ENCODE measurements around the gene NME9. TPM values are rescaled to one million over a fixed set of nuclear protein-coding genes. Genes with fewer than 3 reads are reported as not detected.

Gene NME9
- total RNA-seq, 5 donors from 2014 or later (not counting 1 experiment from before 2014, with no cell fraction given) = 0.51 to 1.3 (median 0.88) TPM

GRCh38 chr3:138375447-138375846 is 45.8 kb upstream of the NME9 start:
- DNase-seq = no peak
- Histone ChIP-seq H3K27ac (ENCODE audit: low read length) (no peak overlapping the region), H3K4me1 (ENCODE audit: control insufficient read depth in 1 of 2, extremely low read depth in 1 of 2, insufficient read depth in 2 of 2, low read length in 2 of 2) (no peaks in the 10 kb centered on the region), H3K9me3 (no peaks in the 10 kb centered on the region), H3K27me3 (replicated peaks in 1 of 2; ENCODE audit: control insufficient read depth in 2 of 2, extremely low read depth in 1 of 2, insufficient read depth in 2 of 2, low read length in 1 of 2) (peaks cover 0 to 3% of the 10 kb centered on the region in 2 experiments), H3K4me3 (ENCODE audit: control insufficient read depth in 1 of 2, extremely low read depth in 1 of 2, low read length in 1 of 2) (no peak overlapping the region), H3K36me3 (ENCODE audit: control insufficient read depth in 2 of 2, extremely low read depth in 1 of 2, insufficient read depth in 1 of 2, low read length in 1 of 2) (no peaks in the 10 kb centered on the region)
- H3K27ac Mint-ChIP-seq = no peak overlapping the region
- CTCF ChIA-PET = no interaction called here
- no peak overlapping the region for H3K4me3 Mint-ChIP-seq
- peaks cover 14 to 16% of the 10 kb centered on the region in 2 donors for H3K27me3 Mint-ChIP-seq
- POLR2A ChIA-PET = no interaction called here
- no peak for ATAC-seq (replicated peaks in 1 of 4)
- no peaks in the 10 kb centered on the region for H3K9me3 Mint-ChIP-seq
- no CpG with 5 or more reads among the region's 4 CpGs for WGBS (ENCODE audit: insufficient coverage)
- H3K4me1 Mint-ChIP-seq = no peaks in the 10 kb centered on the region
- no peaks in the 10 kb centered on the region for H3K36me3 Mint-ChIP-seq

GRCh38 chr3:138374573-138375134 is 45.0 kb upstream of the NME9 start:
- Histone ChIP-seq H3K27ac (ENCODE audit: low read length) (no peak overlapping the region), H3K9me3 (no peaks in the 10 kb centered on the region), H3K27me3 (replicated peaks in 1 of 2; ENCODE audit: control insufficient read depth in 2 of 2, extremely low read depth in 1 of 2, insufficient read depth in 2 of 2, low read length in 1 of 2) (peaks cover 0 to 7% of the 10 kb centered on the region in 2 experiments), H3K4me1 (ENCODE audit: control insufficient read depth in 1 of 2, extremely low read depth in 1 of 2, insufficient read depth in 2 of 2, low read length in 2 of 2) (no peaks in the 10 kb centered on the region), H3K4me3 (ENCODE audit: control insufficient read depth in 1 of 2, extremely low read depth in 1 of 2, low read length in 1 of 2) (no peak overlapping the region), H3K36me3 (ENCODE audit: control insufficient read depth in 2 of 2, extremely low read depth in 1 of 2, insufficient read depth in 1 of 2, low read length in 1 of 2) (no peaks in the 10 kb centered on the region)
- no peaks in the 10 kb centered on the region for H3K4me1 Mint-ChIP-seq
- ChIA-PET POLR2A (no interaction called here), CTCF (no interaction called here)
- DNase-seq (no peak), ATAC-seq (replicated peaks in 1 of 4) (no peak)
- H3K27me3 Mint-ChIP-seq = peaks cover 14 to 22% of the 10 kb centered on the region in 2 donors
- WGBS (ENCODE audit: insufficient coverage) = no CpG with 5 or more reads among the region's 2 CpGs
- no peaks in the 10 kb centered on the region for H3K36me3 Mint-ChIP-seq
- H3K27ac Mint-ChIP-seq = no peak overlapping the region
- H3K9me3 Mint-ChIP-seq = no peaks in the 10 kb centered on the region
- no peak overlapping the region for H3K4me3 Mint-ChIP-seq

DNA sequence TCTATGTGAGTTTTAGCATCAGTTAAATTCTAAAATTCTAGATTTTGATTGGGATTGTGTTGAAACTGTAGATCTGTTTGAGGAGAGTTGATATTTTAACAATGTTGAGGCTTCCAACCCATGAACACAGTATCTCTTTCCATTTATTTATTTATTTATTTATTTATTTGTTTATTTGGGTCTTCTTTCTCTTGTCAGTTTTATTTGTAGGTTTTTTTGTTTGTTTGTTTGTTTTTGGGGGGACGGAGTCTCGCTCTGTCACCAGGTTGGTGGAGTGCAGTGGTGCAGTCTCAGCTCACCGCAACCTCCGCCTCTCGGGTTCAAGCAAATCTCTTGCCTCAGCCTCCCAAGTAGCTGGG is 44.1 kb upstream of the NME9 start:
- no CpG with 5 or more reads among the region's 5 CpGs for WGBS (ENCODE audit: insufficient coverage)
- no peak overlapping the region for H3K4me3 Mint-ChIP-seq
- no peaks in the 10 kb centered on the region for H3K36me3 Mint-ChIP-seq
- no peaks in the 10 kb centered on the region for H3K36me3 ChIP-seq (ENCODE audit: control insufficient read depth in 2 of 2, extremely low read depth in 1 of 2, insufficient read depth in 1 of 2, low read length in 1 of 2)
- H3K4me1 ChIP-seq (ENCODE audit: control insufficient read depth in 1 of 2, extremely low read depth in 1 of 2, insufficient read depth in 2 of 2, low read length in 2 of 2) = no peaks in the 10 kb centered on the region
- peaks cover 14 to 26% of the 10 kb centered on the region in 2 donors for H3K27me3 Mint-ChIP-seq
- ChIA-PET POLR2A (no interaction called here), CTCF (no interaction called here)
- H3K9me3 Mint-ChIP-seq = no peaks in the 10 kb centered on the region
- H3K27me3 ChIP-seq (replicated peaks in 1 of 2; ENCODE audit: control insufficient read depth in 2 of 2, extremely low read depth in 1 of 2, insufficient read depth in 2 of 2, low read length in 1 of 2) = peaks cover 0 to 10% of the 10 kb centered on the region in 2 experiments
- no peaks in the 10 kb centered on the region for H3K9me3 ChIP-seq
- no peak for ATAC-seq (replicated peaks in 1 of 4)
- no peak for DNase-seq
- H3K4me3 ChIP-seq (ENCODE audit: control insufficient read depth in 1 of 2, extremely low read depth in 1 of 2, low read length in 1 of 2) = no peak overlapping the region
- H3K27ac ChIP-seq (ENCODE audit: low read length) = no peak overlapping the region
- no peak overlapping the region for H3K27ac Mint-ChIP-seq
- no peaks in the 10 kb centered on the region for H3K4me1 Mint-ChIP-seq

DNA sequence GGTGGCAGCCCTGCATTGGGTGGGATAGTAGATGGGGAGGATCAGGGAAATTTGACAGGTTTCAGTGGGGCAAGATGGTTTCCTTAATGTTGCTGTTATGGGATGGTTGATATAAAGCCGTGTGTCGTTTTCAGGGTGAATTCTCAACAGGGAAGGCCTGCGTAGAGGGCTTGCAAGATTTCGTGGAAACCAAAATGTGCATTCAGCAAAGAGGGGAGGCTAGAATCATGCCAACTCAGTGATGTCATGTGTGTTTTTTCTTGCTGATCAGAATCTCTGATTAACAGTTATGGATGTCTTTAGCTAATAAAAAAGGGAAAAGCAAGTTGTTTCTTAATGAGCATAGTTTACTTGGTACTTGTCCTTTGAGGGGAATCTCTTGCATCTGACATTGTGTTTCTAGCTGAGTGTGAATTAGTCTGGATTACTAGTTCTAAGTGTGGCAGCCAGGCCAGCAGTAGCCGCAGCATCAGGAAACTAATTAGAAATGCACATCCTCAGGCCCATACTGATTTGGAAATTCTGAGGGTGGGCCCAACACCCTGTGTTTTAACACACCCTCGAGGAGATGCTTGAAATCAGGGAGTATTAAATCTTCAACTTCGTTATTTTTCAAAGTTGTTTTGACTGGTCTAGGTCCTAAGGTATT is 43.6 kb upstream of the NME9 start:
- Histone ChIP-seq H3K27me3 (replicated peaks in 1 of 2; ENCODE audit: control insufficient read depth in 2 of 2, extremely low read depth in 1 of 2, insufficient read depth in 2 of 2, low read length in 1 of 2) (peaks cover 0 to 10% of the 10 kb centered on the region in 2 experiments), H3K9me3 (no peaks in the 10 kb centered on the region), H3K36me3 (ENCODE audit: control insufficient read depth in 2 of 2, extremely low read depth in 1 of 2, insufficient read depth in 1 of 2, low read length in 1 of 2) (no peaks in the 10 kb centered on the region), H3K27ac (ENCODE audit: low read length) (no peak overlapping the region), H3K4me3 (ENCODE audit: control insufficient read depth in 1 of 2, extremely low read depth in 1 of 2, low read length in 1 of 2) (no peak overlapping the region), H3K4me1 (ENCODE audit: control insufficient read depth in 1 of 2, extremely low read depth in 1 of 2, insufficient read depth in 2 of 2, low read length in 2 of 2) (no peaks in the 10 kb centered on the region)
- no peaks in the 10 kb centered on the region for H3K36me3 Mint-ChIP-seq
- POLR2A ChIA-PET = no interaction called here
- no peaks in the 10 kb centered on the region for H3K4me1 Mint-ChIP-seq
- peaks cover 14 to 26% of the 10 kb centered on the region in 2 donors for H3K27me3 Mint-ChIP-seq
- no peak overlapping the region for H3K27ac Mint-ChIP-seq
- ATAC-seq (replicated peaks in 1 of 4) (no peak), DNase-seq (no peak)
- no peak overlapping the region for H3K4me3 Mint-ChIP-seq
- no peaks in the 10 kb centered on the region for H3K9me3 Mint-ChIP-seq
- CTCF ChIA-PET = no interaction called here
- WGBS (ENCODE audit: insufficient coverage) = 95% methylated on average over 4 of the region's 7 CpGs

GRCh38 chr3:138371070-138371965 is 41.7 kb upstream of the NME9 start:
- Mint-ChIP-seq H3K36me3 (no peaks in the 10 kb centered on the region), H3K9me3 (no peaks in the 10 kb centered on the region), H3K27ac (no peak overlapping the region), H3K27me3 (peaks cover 14 to 26% of the 10 kb centered on the region in 2 donors), H3K4me1 (peaks cover 0 to 4% (median 0%) of the 10 kb centered on the region in 3 donors), H3K4me3 (no peak overlapping the region)
- 75% methylated on average over 5 of the region's 9 CpGs for WGBS (ENCODE audit: insufficient coverage)
- Histone ChIP-seq H3K4me1 (ENCODE audit: control insufficient read depth in 1 of 2, extremely low read depth in 1 of 2, insufficient read depth in 2 of 2, low read length in 2 of 2) (no peaks in the 10 kb centered on the region), H3K27ac (ENCODE audit: low read length) (no peak overlapping the region), H3K9me3 (no peaks in the 10 kb centered on the region), H3K36me3 (ENCODE audit: control insufficient read depth in 2 of 2, extremely low read depth in 1 of 2, insufficient read depth in 1 of 2, low read length in 1 of 2) (no peaks in the 10 kb centered on the region), H3K27me3 (replicated peaks in 1 of 2; ENCODE audit: control insufficient read depth in 2 of 2, extremely low read depth in 1 of 2, insufficient read depth in 2 of 2, low read length in 1 of 2) (peaks cover 0 to 14% of the 10 kb centered on the region in 2 experiments), H3K4me3 (ENCODE audit: control insufficient read depth in 1 of 2, extremely low read depth in 1 of 2, low read length in 1 of 2) (no peak overlapping the region)
- ChIA-PET POLR2A (interaction anchor here in 1 of 2 donors (0.6 kb wide), 1 partner anchor 913 kb away, joined by 8 read pairs; no protein-coding TSS in a partner anchor), CTCF (interaction anchor here in 1 of 2 donors (0.6 kb wide), 1 partner anchor 30 kb away, joined by 4 read pairs; no protein-coding TSS in a partner anchor)
- DNase-seq (no peak), ATAC-seq (replicated peaks in 1 of 4) (no peak)

DNA sequence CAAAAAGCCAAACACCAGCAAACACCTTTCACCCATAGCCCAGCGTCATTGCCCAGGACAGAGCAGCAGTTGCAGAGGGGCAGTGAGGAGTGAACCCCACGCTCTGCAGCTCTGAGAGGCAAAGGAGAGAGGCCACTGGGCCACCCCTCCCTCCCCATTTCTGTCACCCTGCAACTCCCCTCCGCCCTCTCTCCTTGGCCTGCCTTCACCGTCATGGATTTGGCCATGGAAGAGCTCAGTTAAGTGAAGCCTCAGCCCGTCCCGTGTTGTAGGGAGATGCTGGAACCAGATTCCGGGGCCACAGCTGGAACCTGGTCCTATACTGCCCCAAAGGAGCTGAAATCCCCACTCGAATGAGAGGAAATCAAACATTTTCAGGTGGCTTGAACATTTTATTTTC is 40.7 kb upstream of the NME9 start:
- ATAC-seq (replicated peaks in 1 of 4) = no peak
- POLR2A ChIA-PET = no interaction called here

More for the DNA sequence above, 40.7 kb upstream of the NME9 start:
- H3K4me1 ChIP-seq (ENCODE audit: control insufficient read depth in 1 of 2, extremely low read depth in 1 of 2, insufficient read depth in 2 of 2, low read length in 2 of 2) = no peaks in the 10 kb centered on the region
- no peak for DNase-seq
- Mint-ChIP-seq H3K9me3 (no peaks in the 10 kb centered on the region), H3K4me3 (no peak overlapping the region), H3K27ac (no peak overlapping the region), H3K27me3 (peaks cover 19 to 26% of the 10 kb centered on the region in 2 donors), H3K36me3 (no peaks in the 10 kb centered on the region), H3K4me1 (peaks cover 0 to 4% (median 0%) of the 10 kb centered on the region in 3 donors)
- 97% methylated on average over 6 of the region's 8 CpGs for WGBS (ENCODE audit: insufficient coverage)
- no peaks in the 10 kb centered on the region for H3K36me3 ChIP-seq (ENCODE audit: control insufficient read depth in 2 of 2, extremely low read depth in 1 of 2, insufficient read depth in 1 of 2, low read length in 1 of 2)
- CTCF ChIA-PET = interaction anchor here in 1 of 2 donors (0.5 kb wide), 1 partner anchor 519 kb away, joined by 3 read pairs; no protein-coding TSS in a partner anchor
- no peak overlapping the region for H3K27ac ChIP-seq (ENCODE audit: low read length)
- H3K4me3 ChIP-seq (ENCODE audit: control insufficient read depth in 1 of 2, extremely low read depth in 1 of 2, low read length in 1 of 2) = no peak overlapping the region
- H3K9me3 ChIP-seq = no peaks in the 10 kb centered on the region
- H3K27me3 ChIP-seq (replicated peaks in 1 of 2; ENCODE audit: control insufficient read depth in 2 of 2, extremely low read depth in 1 of 2, insufficient read depth in 2 of 2, low read length in 1 of 2) = peaks cover 0 to 14% of the 10 kb centered on the region in 2 experiments

Measured in T-cell (primary cell).